Keratinocyte (primary cell): ENCODE results near the gene C16orf95. TPM values are rescaled to one million over a fixed set of nuclear protein-coding genes. Genes with fewer than 3 reads are reported as not detected.

Source experiments
- DNase-seq: peaks from one replicate; pipeline ENCODE4 v3.0.0-alpha.2; 2011; ENCODE audit warnings: low read depth, missing footprints, low spot score
- FAIRE-seq: peaks from 2 replicates; lab custom pipeline; 2011; peaks lifted over from hg19 to GRCh38; lab: Jason Lieb, UNC
- H2AFZ ChIP-seq: 2 replicates; pipeline ENCODE4 v1.6.0; 2012; ENCODE audit warnings: low read length, control low read depth, inconsistent platforms; ENCODE audit not compliant: control insufficient read depth
- H3K27ac ChIP-seq: 2 replicates; pipeline ENCODE4 v1.5.1; 2011; ENCODE audit warnings: low read length; ENCODE audit not compliant: control insufficient read depth, insufficient read depth
- H3K27me3 ChIP-seq: 3 replicates; pipeline ENCODE4 v1.6.0; 2011; ENCODE audit warnings: low read length; ENCODE audit not compliant: control insufficient read depth, insufficient read depth; ENCODE audit errors: extremely low read depth
- H3K36me3 ChIP-seq, 2 experiments: 2 replicates in 1 of 2; 3 replicates in 1 of 2; pipeline ENCODE4 v1.5.1; 2011; ENCODE audit warnings: low read length in 2 of 2, mild to moderate bottlenecking in 1 of 2; ENCODE audit not compliant: control insufficient read depth in 2 of 2, insufficient read depth in 2 of 2; ENCODE audit errors: extremely low read depth in 1 of 2
- H3K4me1 ChIP-seq: 3 replicates; pipeline ENCODE4 v1.5.1; 2011; ENCODE audit warnings: low read length; ENCODE audit not compliant: control insufficient read depth, insufficient read depth; ENCODE audit errors: extremely low read depth
- H3K4me2 ChIP-seq: 3 replicates; pipeline ENCODE4 v1.6.0; 2011; ENCODE audit warnings: low read depth, low read length; ENCODE audit not compliant: control insufficient read depth, insufficient read depth; ENCODE audit errors: extremely low read depth
- H3K4me3 ChIP-seq, 3 experiments: fragments of 200-600 bp in 1 of 3; sonication (generic) in 1 of 3; 2 replicates in 2 of 3; 3 replicates in 1 of 3; pipeline ENCODE4 v1.5.1; 2011 to 2016; ENCODE audit warnings: low read length in 3 of 3, mild to moderate bottlenecking in 3 of 3, control low read depth in 2 of 3, inconsistent platforms in 1 of 3, low read depth in 1 of 3, mixed read lengths in 1 of 3, mixed run types in 1 of 3, moderate library complexity in 1 of 3; ENCODE audit not compliant: control insufficient read depth in 2 of 3, insufficient read depth in 2 of 3; ENCODE audit errors: extremely low read depth in 1 of 3
- H3K79me2 ChIP-seq: 2 replicates; pipeline ENCODE4 v1.6.0; 2012; ENCODE audit warnings: low read length; ENCODE audit not compliant: control insufficient read depth, insufficient read depth
- H3K9ac ChIP-seq: 3 replicates; pipeline ENCODE4 v1.6.0; 2011; ENCODE audit warnings: low read length; ENCODE audit not compliant: control insufficient read depth, insufficient read depth; ENCODE audit errors: extremely low read depth
- H3K9me1 ChIP-seq: 3 replicates; pipeline ENCODE4 v1.6.0; 2011; ENCODE audit warnings: low read length; ENCODE audit not compliant: control insufficient read depth, insufficient read depth; ENCODE audit errors: extremely low read depth
- H3K9me3 ChIP-seq: 2 replicates; pipeline ENCODE4 v1.5.1; 2012; ENCODE audit warnings: low read depth, low read length; ENCODE audit not compliant: control insufficient read depth
- H4K20me1 ChIP-seq: 3 replicates; pipeline ENCODE4 v1.6.0; 2011; ENCODE audit warnings: low read length; ENCODE audit not compliant: control insufficient read depth, insufficient read depth; ENCODE audit errors: extremely low read depth
- CTCF ChIP-seq, 3 experiments: IDR thresholded peaks in 1 of 3; conservative IDR thresholded peaks in 1 of 3; optimal IDR thresholded peaks in 1 of 3; 2 replicates in 2 of 3; 3 replicates in 1 of 3; pipeline versions ENCODE3 to v1.5.1; 2011; ENCODE audit warnings: low read length in 3 of 3, mild to moderate bottlenecking in 3 of 3, moderate library complexity in 2 of 3, control low read depth in 1 of 3, inconsistent platforms in 1 of 3; ENCODE audit not compliant: insufficient read depth in 2 of 3; ENCODE audit errors: extremely low read depth in 1 of 3
- EZH2 ChIP-seq: IDR thresholded peaks from one replicate; pipeline ENCODE4 v1.6.1; 2012; ENCODE audit warnings: inconsistent platforms, mild to moderate bottlenecking, low read length, moderate library complexity
- dilution Hi-C: fragments of 300-500 bp; cut with MboI; formaldehyde crosslinking; loops from one replicate; pipeline ENCODE4 v1.7.0; 2020; ENCODE audit warnings: low sequenced_read_pairs; ENCODE audit not compliant: extremely low pct_ligation_motif_present
- polyA plus RNA-seq, 5 experiments: library from polyadenylated mRNA; depleted of rRNA in 3 of 5; stranded (reverse) in 3 of 5; stranded (forward) in 1 of 5; unstranded in 1 of 5; fragments of >200 nt; gene quantifications; 1 replicate in 1 of 5; 2 replicates in 3 of 5; 3 replicates in 1 of 5; pipeline versions ENCODE4 v1.2.1 to v1.2.3, GENCODE V29; 2011 to 2012; ENCODE audit warnings: missing spikeins in 2 of 5, low read depth in 1 of 5, low replicate concordance in 1 of 5

The C16orf95 gene
- polyA plus RNA-seq, 1 donor (not counting 4 experiments of a cell fraction or from before 2014, with no cell fraction given) = 1.5 TPM

- no peak overlapping the region for H3K4me2 ChIP-seq
- H3K9me1 ChIP-seq = no peaks in the 10 kb centered on the region
- no peaks in the 10 kb centered on the region for H3K9me3 ChIP-seq
- H3K27me3 ChIP-seq = no peaks in the 10 kb centered on the region
- FAIRE-seq (no peak), DNase-seq (no peak)
- H3K4me3 ChIP-seq = no peak overlapping the region
- H3K27ac ChIP-seq = no peak overlapping the region
- no peaks in the 10 kb centered on the region for H4K20me1 ChIP-seq
- TF ChIP-seq CTCF (optimal IDR thresholded peaks at IDR 0.05 in 1 of 3, IDR thresholded peaks at IDR 0.05 in 1 of 3, conservative IDR thresholded peaks at IDR 0.05 in 1 of 3; ENCODE audit: extremely low read depth in 1 of 3, insufficient read depth in 2 of 3, low read length in 3 of 3) (no peak), EZH2 (no peak)
- dilution Hi-C loops = loop anchor here (25.0 kb wide), 1 partner anchor 705 kb away; the partner anchor contains the start of genes FOXC2 and MTHFSD
- H2AFZ ChIP-seq = no peak overlapping the region
- no peak overlapping the region for H3K9ac ChIP-seq
- no peaks in the 10 kb centered on the region for H3K79me2 ChIP-seq
- no peaks in the 10 kb centered on the region for H3K36me3 ChIP-seq
- H3K4me1 ChIP-seq = no peaks in the 10 kb centered on the region
These were observed 50.3 kb downstream of the C16orf95 start for GRCh38 chr16:87266846-87267245.

GRCh38 chr16:87265261-87265660 is 51.9 kb downstream of the C16orf95 start:
- no peaks in the 10 kb centered on the region for H3K9me1 ChIP-seq
- no peak overlapping the region for H3K9ac ChIP-seq
- H3K27ac ChIP-seq = no peak overlapping the region
- no peaks in the 10 kb centered on the region for H3K9me3 ChIP-seq
- H4K20me1 ChIP-seq = no peaks in the 10 kb centered on the region
- no peak for TF ChIP-seq CTCF (optimal IDR thresholded peaks at IDR 0.05 in 1 of 3, IDR thresholded peaks at IDR 0.05 in 1 of 3, conservative IDR thresholded peaks at IDR 0.05 in 1 of 3; ENCODE audit: extremely low read depth in 1 of 3, insufficient read depth in 2 of 3, low read length in 3 of 3)
- TF ChIP-seq EZH2 = no peak
- H3K4me1 ChIP-seq = no peaks in the 10 kb centered on the region
- no peak overlapping the region for H3K4me2 ChIP-seq
- H3K36me3 ChIP-seq = no peaks in the 10 kb centered on the region
- no peak overlapping the region for H2AFZ ChIP-seq
- H3K27me3 ChIP-seq = peaks cover 7% of the 10 kb centered on the region
- DNase-seq (no peak), FAIRE-seq (no peak)
- no peak overlapping the region for H3K4me3 ChIP-seq
- no peaks in the 10 kb centered on the region for H3K79me2 ChIP-seq
- dilution Hi-C loops = loop anchor here (25.0 kb wide), 1 partner anchor 703 kb away; the partner anchor contains the start of genes FOXC2 and MTHFSD
